ENCODE measurements around the gene DLGAP1. TPM values are rescaled to one million over a fixed set of nuclear protein-coding genes. Genes with fewer than 3 reads are reported as not detected.

DLGAP1 gene
- total and polyA plus RNA-seq, 2 experiments from 2014 or later = 3.1 to 6.5 TPM

GRCh38 chr18:4102901-4103300 lies 352.2 kb downstream of the DLGAP1 start:
- Histone ChIP-seq H3K9me2 (replicated peaks; ENCODE audit: insufficient read depth) (no peaks in the 10 kb centered on the region), H3K4me2 (no peak overlapping the region), H3K79me2 (no peaks in the 10 kb centered on the region), H3K36me3 (replicated peaks; ENCODE audit: insufficient read depth, low read depth) (no peaks in the 10 kb centered on the region), H2AFZ (no peak overlapping the region), H4K20me1 (ENCODE audit: insufficient read depth, poor library complexity, severe bottlenecking) (no peaks in the 10 kb centered on the region), H3K27me3 (no peaks in the 10 kb centered on the region), H3K4me3 (no peak overlapping the region), H3K27ac (no peak overlapping the region), H3K4me1 (ENCODE audit: insufficient read depth) (no peaks in the 10 kb centered on the region), H3K9me3 (ENCODE audit: low read depth) (no peaks in the 10 kb centered on the region)
- TF ChIP-seq EZH2 (IDR thresholded peaks at IDR 0.05; ENCODE audit: borderline replicate concordance) (no peak), EZH2phosphoT487 (IDR thresholded peaks at IDR 0.05; ENCODE audit: low read depth, severe bottlenecking, unreplicated experiment) (no peak)
- TF ChIP-seq, protein P1, sequence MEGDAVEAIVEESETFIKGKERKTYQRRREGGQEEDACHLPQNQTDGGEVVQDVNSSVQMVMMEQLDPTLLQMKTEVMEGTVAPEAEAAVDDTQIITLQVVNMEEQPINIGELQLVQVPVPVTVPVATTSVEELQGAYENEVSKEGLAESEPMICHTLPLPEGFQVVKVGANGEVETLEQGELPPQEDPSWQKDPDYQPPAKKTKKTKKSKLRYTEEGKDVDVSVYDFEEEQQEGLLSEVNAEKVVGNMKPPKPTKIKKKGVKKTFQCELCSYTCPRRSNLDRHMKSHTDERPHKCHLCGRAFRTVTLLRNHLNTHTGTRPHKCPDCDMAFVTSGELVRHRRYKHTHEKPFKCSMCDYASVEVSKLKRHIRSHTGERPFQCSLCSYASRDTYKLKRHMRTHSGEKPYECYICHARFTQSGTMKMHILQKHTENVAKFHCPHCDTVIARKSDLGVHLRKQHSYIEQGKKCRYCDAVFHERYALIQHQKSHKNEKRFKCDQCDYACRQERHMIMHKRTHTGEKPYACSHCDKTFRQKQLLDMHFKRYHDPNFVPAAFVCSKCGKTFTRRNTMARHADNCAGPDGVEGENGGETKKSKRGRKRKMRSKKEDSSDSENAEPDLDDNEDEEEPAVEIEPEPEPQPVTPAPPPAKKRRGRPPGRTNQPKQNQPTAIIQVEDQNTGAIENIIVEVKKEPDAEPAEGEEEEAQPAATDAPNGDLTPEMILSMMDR (IDR thresholded peaks at IDR 0.05; ENCODE audit: poor library complexity) = no peak
- no peak for DNase-seq (ENCODE audit: low spot score)
- 100% methylated on average over 1 of the region's 1 CpG for WGBS (ENCODE audit: low lambda C conversion rate, missing lambda C conversion rate)

- no peak for TF ChIP-seq EZH2 (IDR thresholded peaks at IDR 0.05; ENCODE audit: borderline replicate concordance)
- TF ChIP-seq EZH2phosphoT487 (IDR thresholded peaks at IDR 0.05; ENCODE audit: low read depth, severe bottlenecking, unreplicated experiment) = no peak
- no peaks in the 10 kb centered on the region for H3K27me3 ChIP-seq
- WGBS (ENCODE audit: low lambda C conversion rate, missing lambda C conversion rate) = 78% methylated on average over 5 of the region's 5 CpGs
- H3K4me3 ChIP-seq = no peak overlapping the region
- H2AFZ ChIP-seq = no peak overlapping the region
- no peaks in the 10 kb centered on the region for H3K4me1 ChIP-seq (ENCODE audit: insufficient read depth)
- H4K20me1 ChIP-seq (ENCODE audit: insufficient read depth, poor library complexity, severe bottlenecking) = no peaks in the 10 kb centered on the region
- no peaks in the 10 kb centered on the region for H3K36me3 ChIP-seq (replicated peaks; ENCODE audit: insufficient read depth, low read depth)
- DNase-seq (ENCODE audit: low spot score) = no peak
- H3K9me3 ChIP-seq (ENCODE audit: low read depth) = no peaks in the 10 kb centered on the region
- no peaks in the 10 kb centered on the region for H3K79me2 ChIP-seq
- no peaks in the 10 kb centered on the region for H3K9me2 ChIP-seq (replicated peaks; ENCODE audit: insufficient read depth)
- H3K27ac ChIP-seq = no peak overlapping the region
- H3K4me2 ChIP-seq = no peak overlapping the region
Measured at GRCh38 chr18:4101009-4101408, 354.1 kb downstream of the DLGAP1 start.

GRCh38 chr18:4096486-4096885 lies 358.6 kb downstream of the DLGAP1 start:
- no peaks in the 10 kb centered on the region for H4K20me1 ChIP-seq (ENCODE audit: insufficient read depth, poor library complexity, severe bottlenecking)
- no peaks in the 10 kb centered on the region for H3K36me3 ChIP-seq (replicated peaks; ENCODE audit: insufficient read depth, low read depth)
- H3K4me2 ChIP-seq = no peak overlapping the region
- no peak overlapping the region for H3K27ac ChIP-seq
- DNase-seq (ENCODE audit: low spot score) = peak; percentile 67
- no peaks in the 10 kb centered on the region for H3K27me3 ChIP-seq
- H3K9me2 ChIP-seq (replicated peaks; ENCODE audit: insufficient read depth) = no peaks in the 10 kb centered on the region
- H3K9me3 ChIP-seq (ENCODE audit: low read depth) = no peaks in the 10 kb centered on the region
- H3K4me1 ChIP-seq (ENCODE audit: insufficient read depth) = no peaks in the 10 kb centered on the region
- 16% methylated on average over 4 of the region's 4 CpGs for WGBS (ENCODE audit: low lambda C conversion rate, missing lambda C conversion rate)
- TF ChIP-seq, protein P1 (IDR thresholded peaks at IDR 0.05; ENCODE audit: poor library complexity) = no peak
- TF ChIP-seq EZH2phosphoT487 (IDR thresholded peaks at IDR 0.05; ENCODE audit: low read depth, severe bottlenecking, unreplicated experiment) (no peak), EZH2 (IDR thresholded peaks at IDR 0.05; ENCODE audit: borderline replicate concordance) (no peak)
- no peak overlapping the region for H2AFZ ChIP-seq
- H3K4me3 ChIP-seq = no peak overlapping the region
- H3K79me2 ChIP-seq = no peaks in the 10 kb centered on the region

- Histone ChIP-seq H4K20me1 (ENCODE audit: insufficient read depth, poor library complexity, severe bottlenecking) (no peaks in the 10 kb centered on the region), H3K4me2 (no peak overlapping the region), H3K9me3 (ENCODE audit: low read depth) (no peaks in the 10 kb centered on the region), H3K27me3 (no peaks in the 10 kb centered on the region), H3K79me2 (no peaks in the 10 kb centered on the region), H3K4me1 (ENCODE audit: insufficient read depth) (no peaks in the 10 kb centered on the region), H3K4me3 (no peak overlapping the region), H3K27ac (no peak overlapping the region), H2AFZ (no peak overlapping the region), H3K36me3 (replicated peaks; ENCODE audit: insufficient read depth, low read depth) (no peaks in the 10 kb centered on the region), H3K9me2 (replicated peaks; ENCODE audit: insufficient read depth) (no peaks in the 10 kb centered on the region)
- TF ChIP-seq, protein P1 (IDR thresholded peaks at IDR 0.05; ENCODE audit: poor library complexity) = no peak
- TF ChIP-seq EZH2phosphoT487 (IDR thresholded peaks at IDR 0.05; ENCODE audit: low read depth, severe bottlenecking, unreplicated experiment) (no peak), EZH2 (IDR thresholded peaks at IDR 0.05; ENCODE audit: borderline replicate concordance) (no peak)
- 70% methylated on average over 2 of the region's 2 CpGs for WGBS (ENCODE audit: low lambda C conversion rate, missing lambda C conversion rate)
- no peak for DNase-seq (ENCODE audit: low spot score)
Measured at GRCh38 chr18:4093676-4094075, 361.4 kb downstream of the DLGAP1 start.
